HG03378 (cell line): ENCODE results near the gene WASHC4.
"Not testable (repeated sequence)": the region's sequence is repeated elsewhere in the genome, so short reads cannot be mapped to it uniquely, and the experiment has no call there.

ENCODE experiments used
- ATAC-seq: cut with Tn5 transposase; IDR thresholded peaks from one replicate; pipeline ENCODE4 v1.9.1; 2021; ENCODE audit warnings: mild to moderate bottlenecking, moderate library complexity; ENCODE audit not compliant: unreplicated experiment

Gene WASHC4

GRCh38 chr12:105091476-105092206, 15.9 kb upstream of the WASHC4 start:
- ATAC-seq, result no peak

GRCh38 chr12:105092336-105092735, 15.2 kb upstream of the WASHC4 start:
- no peak for ATAC-seq

- not testable (repeated sequence) for ATAC-seq
Observed at GRCh38 chr12:105095338-105095737, 12.2 kb upstream of the WASHC4 start.

- no peak for ATAC-seq
Observed at GRCh38 chr12:105099356-105099755, 8.2 kb upstream of the WASHC4 start.

GRCh38 chr12:105100207-105100985, 7.1 kb upstream of the WASHC4 start:
- no peak for ATAC-seq

GRCh38 chr12:105100998-105101397, 6.5 kb upstream of the WASHC4 start:
- ATAC-seq, result no peak

GRCh38 chr12:105102673-105103072, 4.9 kb upstream of the WASHC4 start:
- no peak for ATAC-seq

- no peak for ATAC-seq
Observed at GRCh38 chr12:105104762-105105161, 2.8 kb upstream of the WASHC4 start.

GRCh38 chr12:105106621-105107020, 910 bp upstream of the WASHC4 start:
- ATAC-seq, result no peak

GRCh38 chr12:105107171-105107493, 399 bp upstream of the WASHC4 start:
- ATAC-seq, result peak; percentile 14

GRCh38 chr12:105109465-105110212, 2.1 kb downstream of the WASHC4 start:
- peak; percentile 45 for ATAC-seq

GRCh38 chr12:105110851-105111250, 3.3 kb downstream of the WASHC4 start:
- ATAC-seq, result no peak

GRCh38 chr12:105113094-105113493, 5.6 kb downstream of the WASHC4 start:
- no peak for ATAC-seq

- no peak for ATAC-seq
Observed at GRCh38 chr12:105116969-105117368, 9.4 kb downstream of the WASHC4 start.

- ATAC-seq, result no peak
Observed at GRCh38 chr12:105120551-105120950, 13.0 kb downstream of the WASHC4 start.

GRCh38 chr12:105138248-105138647, 30.7 kb downstream of the WASHC4 start:
- ATAC-seq, result no peak

GRCh38 chr12:105141320-105141922, 33.9 kb downstream of the WASHC4 start:
- ATAC-seq, result no peak

GRCh38 chr12:105142259-105142658, 34.7 kb downstream of the WASHC4 start:
- no peak for ATAC-seq

GRCh38 chr12:105156260-105156659, 48.7 kb downstream of the WASHC4 start:
- ATAC-seq, result no peak

GRCh38 chr12:105157606-105158005, 50.1 kb downstream of the WASHC4 start:
- no peak for ATAC-seq

GRCh38 chr12:105158876-105159275, 51.3 kb downstream of the WASHC4 start:
- ATAC-seq, result no peak
